Naive thymus-derived CD8-positive, alpha-beta T cell (primary cell): Measurements from ENCODE around the gene ARPC1B. TPM values are rescaled to one million over a fixed set of nuclear protein-coding genes. Genes with fewer than 3 reads are reported as not detected.
"Not testable (repeated sequence)": the region's sequence is repeated elsewhere in the genome, so short reads cannot be mapped to it uniquely, and the experiment has no call there.

Experiments
- ATAC-seq, 2 donors: fragments of 150-1000 bp; cut with Tn5 transposase in 1 of 2; sonication (Bioruptor Pico), chemical (Tn5 transposase) in 1 of 2; 1 replicate in 1 of 2; 2 replicates in 1 of 2; pipeline ENCODE4 v1.10.0; 2021; ENCODE audit warnings: mild to moderate bottlenecking in 2 of 2, moderate library complexity in 2 of 2
- POLR2A ChIA-PET: fragments of 350-600 bp; sonication (Branson Sonifier 250); formaldehyde crosslinking; loops from one replicate; lab custom pipeline; 2021; ENCODE audit warnings: antibody characterized with exemption; lab: Charles Lee
- DNase-seq, 10 donors: peaks; one replicate each; pipeline versions ENCODE4 v3.0.0 to v3.0.0-alpha.2; 2020 to 2022
- H3K27ac Mint-ChIP-seq, 10 donors: one replicate each; pipeline ENCODE4 v1.8.0; 2020 to 2022; ENCODE audit warnings: mild to moderate bottlenecking in 10 of 10, mixed read lengths in 10 of 10, moderate library complexity in 4 of 10, inconsistent platforms in 1 of 10
- H3K27me3 Mint-ChIP-seq, 5 donors: one replicate each; pipeline ENCODE4 v1.8.0; 2021 to 2022; ENCODE audit warnings: mixed read lengths in 5 of 5
- H3K36me3 Mint-ChIP-seq, 3 donors: one replicate each; pipeline ENCODE4 v1.8.0; 2020 to 2022; ENCODE audit warnings: mixed read lengths in 3 of 3, mild to moderate bottlenecking in 2 of 3, inconsistent platforms in 1 of 3
- H3K4me1 Mint-ChIP-seq, 4 donors: one replicate each; pipeline ENCODE4 v1.8.0; 2021 to 2022; ENCODE audit warnings: mixed read lengths in 4 of 4
- H3K4me3 Mint-ChIP-seq, 10 donors: one replicate each; pipeline ENCODE4 v1.8.0; 2020 to 2022; ENCODE audit warnings: mild to moderate bottlenecking in 10 of 10, mixed read lengths in 10 of 10, moderate library complexity in 6 of 10, inconsistent platforms in 1 of 10
- H3K9me3 Mint-ChIP-seq, 9 donors: one replicate each; pipeline ENCODE4 v1.8.0; 2020 to 2022; ENCODE audit warnings: mixed read lengths in 9 of 9, mild to moderate bottlenecking in 3 of 9, inconsistent platforms in 1 of 9, moderate library complexity in 1 of 9
- polyA plus RNA-seq, 3 donors: library from polyadenylated mRNA; unstranded; fragments of 300-500 nt; fragmentation: Illumina TruSeq; gene quantifications; one replicate each; pipeline ENCODE4 v1.2.3, GENCODE V29; 2021
- total RNA-seq, 8 experiments: library from RNA in 2 of 8; stranded (reverse) in 2 of 8; gene quantifications; one replicate each; pipeline ENCODE4 v1.2.3 and lab custom pipeline; 2021 to 2026

The ARPC1B gene
- total and polyA plus RNA-seq, 5 experiments from 2014 or later = 165 to 712 (median 597) TPM

GRCh38 chr7:99383203-99383602 lies 8.7 kb downstream of the ARPC1B start:
- ATAC-seq (no peak), DNase-seq (no peak)
- Mint-ChIP-seq H3K4me1 (peaks cover 29 to 67% (median 56%) of the 10 kb centered on the region in 4 donors), H3K4me3 (peak overlapping the region in 5 of 10 donors; percentile 9 to 51 (median 28)), H3K27me3 (no peaks in the 10 kb centered on the region), H3K27ac (peak overlapping the region in 9 of 10 donors; percentile 42 to 90 (median 79)), H3K36me3 (peaks cover 0 to 46% (median 9%) of the 10 kb centered on the region in 3 donors), H3K9me3 (no peaks in the 10 kb centered on the region)
- POLR2A ChIA-PET = interaction anchor here (0.5 to 2.0 kb wide), 6 partner anchors 9 to 25 kb away, joined by 3 to 6 read pairs (median 4); partner anchors contain the start of genes ARPC1B, BUD31 and PDAP1

- Mint-ChIP-seq H3K9me3 (no peaks in the 10 kb centered on the region), H3K27me3 (no peaks in the 10 kb centered on the region), H3K4me3 (peak overlapping the region in 3 of 10 donors; percentile 18 to 51 (median 28)), H3K27ac (peak overlapping the region; percentile 49 to 90 (median 78)), H3K36me3 (peaks cover 0 to 48% (median 9%) of the 10 kb centered on the region in 3 donors), H3K4me1 (peaks cover 29 to 64% (median 54%) of the 10 kb centered on the region in 4 donors)
- POLR2A ChIA-PET = interaction anchor here (0.8 to 2.0 kb wide), 3 partner anchors 10 to 15 kb away, joined by 3 to 4 read pairs (median 4); partner anchors contain the start of gene ARPC1B
- ATAC-seq (no peak), DNase-seq (peak in 1 of 10 donors; percentile 21)
These were observed 9.4 kb downstream of the ARPC1B start for GRCh38 chr7:99383791-99384370.

GRCh38 chr7:99384523-99384922 lies 10.0 kb downstream of the ARPC1B start:
- Mint-ChIP-seq H3K27ac (peak overlapping the region in 8 of 10 donors; percentile 49 to 89 (median 78)), H3K4me3 (peak overlapping the region in 2 of 10 donors; percentile 20 to 28), H3K9me3 (no peaks in the 10 kb centered on the region), H3K36me3 (peaks cover 0 to 47% (median 6%) of the 10 kb centered on the region in 3 donors), H3K4me1 (peaks cover 23 to 58% (median 48%) of the 10 kb centered on the region in 4 donors), H3K27me3 (no peaks in the 10 kb centered on the region)
- ATAC-seq (no peak), DNase-seq (peak in 1 of 10 donors; percentile 48)
- POLR2A ChIA-PET = interaction anchor here (0.8 kb wide), 1 partner anchor 11 kb away, joined by 3 read pairs; no protein-coding TSS in a partner anchor

GRCh38 chr7:99385564-99385963 lies 11.0 kb downstream of the ARPC1B start:
- Mint-ChIP-seq H3K4me3 (no peak overlapping the region), H3K27me3 (no peaks in the 10 kb centered on the region), H3K9me3 (no peaks in the 10 kb centered on the region), H3K27ac (peak overlapping the region in 7 of 10 donors; percentile 28 to 78 (median 62)), H3K4me1 (peaks cover 18 to 48% (median 37%) of the 10 kb centered on the region in 4 donors), H3K36me3 (peaks cover 0 to 57% (median 6%) of the 10 kb centered on the region in 3 donors)
- no peak for ATAC-seq
- DNase-seq = no peak
- POLR2A ChIA-PET = interaction anchor here (0.7 to 2.9 kb wide), 4 partner anchors 14 to 24 kb away, joined by 4 to 16 read pairs (median 8); partner anchors contain the start of genes BUD31 and PDAP1

- POLR2A ChIA-PET = interaction anchor here (0.7 to 2.9 kb wide), 7 partner anchors 11 to 1041 kb away, joined by 3 to 16 read pairs (median 10); partner anchors contain the start of gene ARPC1B
- peaks cover 0 to 65% (median 6%) of the 10 kb centered on the region in 3 donors for H3K36me3 Mint-ChIP-seq
- H3K27ac Mint-ChIP-seq = peak overlapping the region; percentile 59 to 93 (median 84)
- no peaks in the 10 kb centered on the region for H3K27me3 Mint-ChIP-seq
- H3K4me3 Mint-ChIP-seq = peak overlapping the region in 1 of 10 donors; percentile 29
- peaks cover 11 to 38% (median 27%) of the 10 kb centered on the region in 4 donors for H3K4me1 Mint-ChIP-seq
- peak; percentile 74 to 87 for ATAC-seq
- DNase-seq = peak in 5 of 10 donors; percentile 48 to 73 (median 53)
- no peaks in the 10 kb centered on the region for H3K9me3 Mint-ChIP-seq
These were observed 12.2 kb downstream of the ARPC1B start for GRCh38 chr7:99386584-99387238.

GRCh38 chr7:99387239-99387635 lies 12.7 kb downstream of the ARPC1B start:
- not testable (repeated sequence) for DNase-seq, ATAC-seq, H3K9me3 Mint-ChIP-seq, H3K27me3 Mint-ChIP-seq
- POLR2A ChIA-PET = interaction anchor here (0.6 to 2.9 kb wide), 9 partner anchors 11 to 297 kb away, joined by 3 to 16 read pairs (median 7); partner anchors contain the start of genes ARPC1B, BUD31 and PDAP1
- Mint-ChIP-seq H3K4me3 (peak overlapping the region in 1 of 10 donors; percentile 29), H3K27ac (peak overlapping the region in 8 of 10 donors; percentile 59 to 93 (median 86)), H3K4me1 (peaks cover 11 to 37% (median 27%) of the 10 kb centered on the region in 4 donors), H3K36me3 (peaks cover 0 to 69% (median 6%) of the 10 kb centered on the region in 3 donors)

- no peaks in the 10 kb centered on the region for H3K27me3 Mint-ChIP-seq
- no peak for DNase-seq
- H3K4me1 Mint-ChIP-seq = peaks cover 11 to 40% (median 30%) of the 10 kb centered on the region in 4 donors
- H3K27ac Mint-ChIP-seq = peak overlapping the region in 5 of 10 donors; percentile 9 to 85 (median 39)
- no peak overlapping the region for H3K4me3 Mint-ChIP-seq
- POLR2A ChIA-PET = interaction anchor here (0.6 to 2.9 kb wide), 8 partner anchors 11 to 298 kb away, joined by 3 to 16 read pairs (median 6); partner anchors contain the start of genes BUD31, PDAP1 and ZKSCAN5
- ATAC-seq = no peak
- peaks cover 0 to 74% (median 6%) of the 10 kb centered on the region in 3 donors for H3K36me3 Mint-ChIP-seq
- H3K9me3 Mint-ChIP-seq = no peaks in the 10 kb centered on the region
These were observed 13.4 kb downstream of the ARPC1B start for GRCh38 chr7:99387912-99388311.

GRCh38 chr7:99389772-99390171 lies 15.2 kb downstream of the ARPC1B start:
- H3K27ac Mint-ChIP-seq = peak overlapping the region in 1 of 10 donors; percentile 10
- POLR2A ChIA-PET = interaction anchor here (0.9 to 6.2 kb wide), 6 partner anchors 9 to 168 kb away, joined by 4 to 95 read pairs (median 8); partner anchors contain the start of genes ARPC1B, BUD31 and PDAP1
- no peak overlapping the region for H3K4me3 Mint-ChIP-seq
- no peak for DNase-seq
- no peak for ATAC-seq
- no peaks in the 10 kb centered on the region for H3K9me3 Mint-ChIP-seq
- peaks cover 5 to 38% (median 26%) of the 10 kb centered on the region in 4 donors for H3K4me1 Mint-ChIP-seq
- H3K36me3 Mint-ChIP-seq = peaks cover 0 to 81% (median 6%) of the 10 kb centered on the region in 3 donors
- no peaks in the 10 kb centered on the region for H3K27me3 Mint-ChIP-seq

GRCh38 chr7:99390941-99391602 lies 16.5 kb downstream of the ARPC1B start:
- ATAC-seq (no peak), DNase-seq (no peak)
- POLR2A ChIA-PET = interaction anchor here (1.2 to 6.2 kb wide), 6 partner anchors 9 to 18 kb away, joined by 5 to 95 read pairs (median 14); partner anchors contain the start of genes ARPC1B, BUD31 and PDAP1
- Mint-ChIP-seq H3K9me3 (no peaks in the 10 kb centered on the region), H3K4me1 (peaks cover 4 to 32% (median 22%) of the 10 kb centered on the region in 4 donors), H3K4me3 (peak overlapping the region in 3 of 10 donors; percentile 12 to 55 (median 32)), H3K36me3 (peaks cover 0 to 92% (median 6%) of the 10 kb centered on the region in 3 donors), H3K27ac (peak overlapping the region in 3 of 10 donors; percentile 8 to 89 (median 71)), H3K27me3 (no peaks in the 10 kb centered on the region)

- DNase-seq = no peak
- Mint-ChIP-seq H3K9me3 (no peaks in the 10 kb centered on the region), H3K27ac (peak overlapping the region in 8 of 10 donors; percentile 26 to 96 (median 84)), H3K36me3 (peaks cover 0 to 90% (median 5%) of the 10 kb centered on the region in 3 donors), H3K4me1 (peaks cover 1 to 25% (median 21%) of the 10 kb centered on the region in 4 donors), H3K27me3 (no peaks in the 10 kb centered on the region), H3K4me3 (peak overlapping the region in 7 of 10 donors; percentile 12 to 83 (median 48))
- POLR2A ChIA-PET = interaction anchor here (1.1 to 6.2 kb wide), 8 partner anchors 11 to 106 kb away, joined by 3 to 95 read pairs (median 15); partner anchors contain the start of genes ARPC1B, BUD31, CPSF4 and PDAP1
- no peak for ATAC-seq
These were observed 17.5 kb downstream of the ARPC1B start for GRCh38 chr7:99392046-99392445.

GRCh38 chr7:99392659-99393354 lies 18.3 kb downstream of the ARPC1B start:
- peaks cover 0 to 90% (median 3%) of the 10 kb centered on the region in 3 donors for H3K36me3 Mint-ChIP-seq
- POLR2A ChIA-PET = interaction anchor here (0.5 to 6.2 kb wide), 13 partner anchors 10 to 108 kb away, joined by 3 to 95 read pairs (median 5); partner anchors contain the start of genes ARPC1A, ARPC1B, BUD31 and CPSF4
- H3K27me3 Mint-ChIP-seq = no peaks in the 10 kb centered on the region
- H3K9me3 Mint-ChIP-seq = no peaks in the 10 kb centered on the region
- DNase-seq (peak; percentile 68 to 93 (median 84)), ATAC-seq (peak; percentile 95 to 96)
- H3K4me1 Mint-ChIP-seq = peaks cover 1 to 26% (median 23%) of the 10 kb centered on the region in 4 donors
- H3K27ac Mint-ChIP-seq = peak overlapping the region; percentile 80 to 97 (median 94)
- peak overlapping the region; percentile 77 to 93 (median 85) for H3K4me3 Mint-ChIP-seq
